H54 (cell line): ENCODE data around the gene TMCC2.
"Not testable (repeated sequence)": the region's sequence is repeated elsewhere in the genome, so short reads cannot be mapped to it uniquely, and the experiment has no call there.

ENCODE experiments used
- DNase-seq: peaks from one replicate; pipeline ENCODE4 v3.0.0; 2011; ENCODE audit warnings: low spot score, mixed read lengths; ENCODE audit not compliant: insufficient read length
- FAIRE-seq: peaks from 3 replicates; lab custom pipeline; 2011; peaks lifted over from hg19 to GRCh38; lab: Jason Lieb, UNC
- POLR2A ChIP-seq: IDR thresholded peaks from 2 replicates; pipeline ENCODE4 v1.6.1; 2011; ENCODE audit warnings: low read depth, mild to moderate bottlenecking, low read length

Gene TMCC2

GRCh38 chr1:205225901-205226765 is 1.6 kb upstream of the TMCC2 start:
- TF ChIP-seq POLR2A = no peak
- DNase-seq (no peak), FAIRE-seq (no peak)

- no peak for TF ChIP-seq POLR2A
- FAIRE-seq (no peak), DNase-seq (peak; percentile 50)
Observed at GRCh38 chr1:205226868-205227583, 720 bp upstream of the TMCC2 start.

- no peak for TF ChIP-seq POLR2A
- DNase-seq (no peak), FAIRE-seq (no peak)
Observed at GRCh38 chr1:205228093-205228521, 361 bp downstream of the TMCC2 start.

- no peak for TF ChIP-seq POLR2A
Observed at GRCh38 chr1:205229399-205229871, 1.7 kb downstream of the TMCC2 start.

GRCh38 chr1:205229916-205230700 is 2.4 kb downstream of the TMCC2 start:
- no peak for FAIRE-seq
- TF ChIP-seq POLR2A = no peak
- DNase-seq = no peak

More at GRCh38 chr1:205229399-205229871, 1.7 kb downstream of the TMCC2 start:
- FAIRE-seq (no peak), DNase-seq (peak; percentile 89)

GRCh38 chr1:205230982-205231381 is 3.2 kb downstream of the TMCC2 start:
- DNase-seq = no peak
- FAIRE-seq = no peak
- no peak for TF ChIP-seq POLR2A

- TF ChIP-seq POLR2A = no peak
- DNase-seq (no peak), FAIRE-seq (no peak)
Observed at GRCh38 chr1:205232127-205232820, 4.5 kb downstream of the TMCC2 start.

- no peak for TF ChIP-seq POLR2A
- DNase-seq (no peak), FAIRE-seq (no peak)
Observed at GRCh38 chr1:205232945-205233397, 5.2 kb downstream of the TMCC2 start.

GRCh38 chr1:205233986-205234385 is 6.2 kb downstream of the TMCC2 start:
- DNase-seq, FAIRE-seq: not testable (repeated sequence)

GRCh38 chr1:205235951-205236350 is 8.2 kb downstream of the TMCC2 start:
- DNase-seq (no peak), FAIRE-seq (no peak)
- no peak for TF ChIP-seq POLR2A

GRCh38 chr1:205236526-205236925 is 8.8 kb downstream of the TMCC2 start:
- FAIRE-seq (no peak), DNase-seq (no peak)
- TF ChIP-seq POLR2A = no peak

- no peak for FAIRE-seq
- DNase-seq = no peak
- TF ChIP-seq POLR2A = no peak
Observed at GRCh38 chr1:205236951-205237475, 9.3 kb downstream of the TMCC2 start.
